GM18511 (cell line): ENCODE measurements around the gene SLC4A4.
A peak's percentile ranks its signal among the peaks of the same experiment; 100 is the strongest.

ENCODE experiments used
- ATAC-seq: cut with Tn5 transposase; IDR thresholded peaks from one replicate; pipeline ENCODE4 v1.9.1; 2021; ENCODE audit warnings: mild to moderate bottlenecking, moderate library complexity; ENCODE audit not compliant: unreplicated experiment

The SLC4A4 gene

DNA sequence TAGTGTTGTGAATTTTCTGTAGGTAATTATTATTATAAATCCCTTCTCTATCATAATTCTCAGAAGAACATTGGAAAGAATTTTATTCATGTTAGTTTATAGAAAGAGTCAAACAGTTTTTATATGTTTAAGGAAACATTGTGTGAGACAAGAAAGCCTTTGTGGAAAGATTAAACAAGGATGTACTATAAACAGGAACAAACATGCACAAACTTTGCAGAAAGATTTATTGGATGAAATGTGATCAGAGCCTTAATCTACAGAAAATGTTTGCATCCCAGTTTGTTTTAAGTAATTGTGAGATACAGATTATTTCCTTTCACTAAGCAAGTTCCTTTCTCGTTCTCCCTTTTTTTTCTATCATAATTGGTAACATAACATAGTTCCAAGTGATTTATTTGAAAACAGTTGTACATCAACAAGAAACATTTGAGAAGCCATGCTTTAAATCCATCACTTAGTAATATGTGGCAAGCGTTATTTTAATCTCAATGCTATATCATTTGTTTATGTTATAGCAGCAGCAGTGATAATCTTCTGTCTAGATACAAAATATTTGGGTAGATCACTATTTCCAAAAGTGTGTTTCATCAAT lies 129.4 kb downstream of the SLC4A4 start:
- ATAC-seq = no peak

- ATAC-seq = no peak
These were observed 130.7 kb downstream of the SLC4A4 start for GRCh38 chr4:71469541-71469940.

DNA sequence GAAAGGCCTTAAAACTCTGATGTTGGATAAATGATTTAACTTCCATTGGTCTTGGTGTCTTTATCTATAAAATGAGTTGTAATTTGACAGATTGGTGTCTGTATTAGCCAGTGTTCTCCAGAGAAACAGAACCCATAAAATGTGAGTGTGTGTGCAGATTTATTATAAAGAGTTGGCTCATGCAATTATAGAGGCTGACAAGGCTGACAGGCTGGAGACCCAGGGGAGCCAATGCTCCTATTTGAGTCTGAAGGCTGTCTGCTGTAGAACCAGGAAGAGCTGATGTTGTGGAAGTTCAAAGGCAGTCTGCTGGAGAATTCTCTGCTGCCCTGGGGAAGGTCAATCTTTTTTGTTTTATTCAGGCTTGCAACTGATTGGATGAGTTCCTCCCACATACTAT lies 131.7 kb downstream of the SLC4A4 start:
- no peak for ATAC-seq

GRCh38 chr4:71472946-71473345 lies 134.1 kb downstream of the SLC4A4 start:
- ATAC-seq = no peak

- no peak for ATAC-seq
These were observed 134.9 kb downstream of the SLC4A4 start for GRCh38 chr4:71473541-71474240.

DNA sequence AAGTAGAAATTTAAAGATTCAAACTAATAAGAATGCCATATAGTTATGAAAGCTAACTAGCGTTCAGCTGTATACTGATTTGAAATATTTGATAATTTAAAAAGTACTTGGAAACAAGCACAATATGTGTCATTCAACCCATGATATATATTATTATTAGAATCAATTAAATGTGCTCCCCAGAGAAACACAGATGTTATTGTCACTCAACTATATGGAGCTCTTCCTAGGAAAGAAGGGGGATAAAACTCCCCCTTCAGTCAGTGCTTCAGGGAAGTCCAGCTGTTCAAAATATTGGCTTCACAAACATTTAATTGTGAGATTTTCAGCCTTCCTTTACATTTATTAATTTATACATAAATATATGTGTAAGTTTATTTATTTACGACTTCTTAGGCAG lies 135.9 kb downstream of the SLC4A4 start:
- no peak for ATAC-seq

GRCh38 chr4:71476240-71476639 lies 137.4 kb downstream of the SLC4A4 start:
- no peak for ATAC-seq

DNA sequence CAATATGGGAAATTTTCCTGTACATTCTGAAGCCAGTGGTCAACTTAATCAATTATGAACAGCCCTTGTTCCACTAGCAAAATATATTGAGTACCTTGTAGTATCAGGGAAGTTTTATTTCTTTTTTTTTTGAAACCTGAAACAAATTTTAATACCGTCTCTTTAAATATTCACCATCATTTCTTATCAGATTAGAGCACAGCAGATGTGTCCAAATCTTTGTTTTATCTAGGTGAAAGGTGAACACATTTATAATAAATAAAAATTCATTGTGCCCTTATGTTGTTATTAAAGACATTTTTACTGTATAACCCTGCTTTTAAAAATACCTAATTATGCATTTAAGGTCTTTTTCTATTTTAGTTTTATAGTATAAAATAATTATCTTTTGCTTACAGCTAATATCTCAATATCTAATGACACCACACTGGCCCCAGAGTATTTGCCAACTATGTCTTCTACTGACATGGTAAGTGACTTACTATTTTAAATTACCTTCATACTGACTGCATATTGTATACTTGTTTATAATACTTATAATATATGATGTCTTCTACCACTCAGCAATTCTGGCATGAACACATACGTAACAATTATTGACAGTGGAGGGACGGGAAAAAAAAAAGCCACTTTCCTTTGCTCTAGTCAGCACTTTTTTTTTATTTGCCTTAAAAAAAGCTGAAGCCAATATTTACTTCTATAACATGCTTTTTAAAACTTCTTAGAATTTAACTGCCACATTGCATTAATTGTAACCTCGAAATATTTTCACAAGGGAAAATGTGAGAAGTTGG lies 147.9 kb downstream of the SLC4A4 start:
- ATAC-seq = no peak

- no peak for ATAC-seq
These were observed 148.6 kb downstream of the SLC4A4 start for GRCh38 chr4:71487344-71487920.

- ATAC-seq = no peak
These were observed 155.7 kb downstream of the SLC4A4 start for GRCh38 chr4:71494539-71494938.

DNA sequence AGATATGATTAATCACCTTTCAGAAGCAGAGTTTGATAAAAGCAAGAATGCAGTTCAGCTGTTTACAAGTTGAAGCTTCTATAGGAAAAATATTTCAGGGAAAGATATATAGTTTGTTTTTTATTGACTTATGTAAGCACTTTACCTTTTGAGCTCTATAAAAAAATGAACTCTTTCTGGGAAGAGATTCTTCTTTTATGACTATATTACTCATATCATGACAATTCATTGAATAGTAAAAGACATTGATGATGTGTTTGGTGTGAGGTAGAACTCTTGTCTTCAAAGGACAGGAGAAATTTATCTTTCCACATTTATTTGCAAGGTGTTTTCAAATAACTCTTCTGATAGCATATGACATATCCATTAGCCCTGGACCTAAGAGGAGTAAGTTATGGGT lies 156.6 kb downstream of the SLC4A4 start:
- ATAC-seq = no peak

DNA sequence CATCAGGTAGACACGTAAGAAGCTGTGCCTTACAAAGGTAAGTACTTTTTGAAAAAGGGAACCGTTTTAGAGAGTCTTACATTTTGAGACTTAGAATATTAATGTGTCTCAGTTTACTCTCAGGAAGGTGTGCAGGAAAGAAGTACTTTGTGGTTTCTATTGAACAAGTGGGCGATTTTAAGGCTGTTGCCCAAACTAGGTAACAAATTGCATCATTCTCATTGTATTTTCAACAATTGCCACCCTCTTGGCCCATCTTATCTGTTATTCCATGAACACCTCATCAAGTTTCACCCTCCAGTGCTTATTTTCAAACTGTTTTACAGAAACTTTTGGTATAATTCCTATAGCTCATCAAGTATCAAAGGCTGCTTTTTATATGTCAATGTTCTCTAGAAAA lies 158.3 kb downstream of the SLC4A4 start:
- no peak for ATAC-seq

DNA sequence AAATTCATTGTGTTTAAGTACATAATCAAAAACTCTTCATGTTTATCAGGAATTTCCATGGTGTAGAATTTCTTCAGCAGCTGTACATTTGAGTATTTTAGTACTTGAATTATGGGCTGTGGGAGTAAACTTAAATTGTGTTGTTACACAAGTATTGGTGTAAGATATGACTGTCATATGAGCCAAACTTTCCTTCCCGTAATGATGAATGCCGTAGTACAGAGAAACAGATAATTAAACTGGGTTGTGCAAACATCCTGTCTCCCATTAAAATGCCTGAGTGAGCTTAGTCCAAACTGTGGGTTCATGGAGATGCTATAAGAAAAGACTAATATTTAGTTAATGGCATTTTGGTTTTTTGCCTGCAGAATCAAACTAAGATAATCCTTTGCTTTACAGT lies 159.2 kb downstream of the SLC4A4 start:
- no peak for ATAC-seq

- no peak for ATAC-seq
These were observed 159.8 kb downstream of the SLC4A4 start for GRCh38 chr4:71498625-71499024.

GRCh38 chr4:71501992-71502391 lies 163.2 kb downstream of the SLC4A4 start:
- no peak for ATAC-seq

- ATAC-seq = no peak
These were observed 179.6 kb downstream of the SLC4A4 start for GRCh38 chr4:71518283-71518989.

DNA sequence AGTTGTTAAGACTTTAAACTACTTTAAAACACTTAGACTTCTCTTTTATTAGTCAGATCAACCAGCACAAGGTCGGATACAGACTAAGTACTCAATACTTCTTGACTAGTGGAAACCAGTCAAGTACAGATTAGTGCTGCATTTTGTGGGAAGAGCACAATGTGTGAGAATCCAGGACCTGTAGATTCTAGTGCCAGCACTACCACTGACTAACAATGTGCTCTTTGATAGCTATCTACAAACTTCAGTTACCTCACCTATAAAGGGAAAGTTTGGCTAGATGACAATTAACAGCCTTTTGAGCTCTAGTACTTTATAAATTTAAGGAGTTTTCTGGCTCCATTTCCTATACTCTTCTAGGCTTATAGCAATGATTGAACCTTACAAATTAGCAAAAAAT lies 181.5 kb downstream of the SLC4A4 start:
- no peak for ATAC-seq

GRCh38 chr4:71520850-71521249 lies 182.0 kb downstream of the SLC4A4 start:
- no peak for ATAC-seq

DNA sequence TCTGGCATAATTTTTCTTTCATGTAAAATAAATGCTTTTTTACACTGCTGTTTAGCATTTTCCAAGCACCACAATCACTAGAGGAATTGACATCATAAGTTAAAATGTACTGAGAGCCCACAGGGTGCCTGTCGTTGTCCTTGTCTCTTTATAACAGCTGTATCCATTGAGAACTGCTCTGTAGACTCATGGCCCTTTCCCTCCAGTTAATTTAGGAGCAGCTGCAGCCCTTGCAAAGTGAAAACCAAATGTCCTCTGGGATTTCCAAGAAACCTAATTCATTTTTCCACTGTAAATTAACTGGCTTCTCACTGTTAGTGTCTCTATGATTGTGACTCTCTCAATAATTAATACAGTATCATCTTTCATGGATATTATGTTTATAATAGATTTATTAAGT lies 185.9 kb downstream of the SLC4A4 start:
- no peak for ATAC-seq

DNA sequence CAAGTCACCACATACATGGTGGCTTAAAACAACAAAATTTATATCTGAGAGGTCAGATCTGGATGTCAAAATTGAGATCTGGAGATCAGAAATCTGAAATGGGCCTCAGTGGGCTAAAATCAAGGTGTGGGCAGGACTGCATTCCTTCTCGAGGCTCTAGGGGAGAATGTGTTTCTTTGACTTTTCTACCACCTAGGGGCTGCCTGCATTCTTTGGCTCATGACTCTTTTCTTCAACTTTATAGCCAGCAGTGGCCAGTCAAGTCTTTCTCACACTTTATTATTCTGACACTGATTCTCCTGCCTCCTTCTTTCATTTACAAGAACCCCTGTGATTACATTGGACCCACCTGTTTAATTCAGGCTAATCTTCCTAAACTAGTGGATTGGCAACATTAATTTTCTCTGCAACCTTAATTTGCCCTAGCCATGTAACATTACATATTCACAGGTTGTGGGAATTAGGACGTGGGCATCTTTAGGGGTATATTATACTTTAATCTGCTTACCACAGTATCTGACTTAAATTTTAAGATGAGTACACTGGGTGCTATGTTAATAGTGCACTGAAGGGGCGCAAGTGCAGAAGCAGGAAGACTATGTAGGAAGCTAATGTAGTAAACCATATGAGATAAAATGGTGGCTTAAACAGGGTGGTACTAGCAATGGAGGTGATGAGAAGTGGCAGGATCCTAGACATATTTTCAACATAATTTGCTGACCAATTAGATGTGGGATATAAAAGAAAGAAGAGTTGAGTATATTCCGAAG lies 188.0 kb downstream of the SLC4A4 start:
- peak; percentile 57 for ATAC-seq
